Stomach (tissue), 9 donors: Measurements from ENCODE around the gene CMTM2. TPM values are rescaled to one million over a fixed set of nuclear protein-coding genes. Genes with fewer than 3 reads are reported as not detected.

Source experiments
- DNase-seq, 2 donors: peaks; one replicate each; pipeline versions ENCODE4 v3.0.0 to v3.0.0-alpha.2; 2013 to 2019
- H3K27ac ChIP-seq, 5 donors: fragments of 200-600 bp in 4 of 5; sonication (generic) in 4 of 5; one replicate each; pipeline ENCODE4 v1.5.1; 2013 to 2019; ENCODE audit warnings: mild to moderate bottlenecking in 1 of 5, moderate library complexity in 1 of 5
- H3K27me3 ChIP-seq, 3 donors: fragments of 200-600 bp; sonication (generic); one replicate each; pipeline ENCODE4 v1.5.1; 2017 to 2019; ENCODE audit warnings: mixed run types in 1 of 3
- H3K36me3 ChIP-seq, 4 donors: fragments of 200-600 bp; sonication (generic); 1 replicate in 3 of 4; 2 replicates in 1 of 4; pipeline ENCODE4 v1.5.1; 2016 to 2019
- H3K4me1 ChIP-seq, 4 donors: fragments of 200-600 bp; sonication (generic); one replicate each; pipeline ENCODE4 v1.5.1; 2016 to 2019
- H3K4me3 ChIP-seq, 4 donors: fragments of 200-600 bp; sonication (generic) in 3 of 4; one replicate each; pipeline ENCODE4 v1.5.1; 2016 to 2019; ENCODE audit warnings: mild to moderate bottlenecking in 1 of 4
- H3K9me3 ChIP-seq, 4 donors: fragments of 200-600 bp; sonication (generic); one replicate each; pipeline ENCODE4 v1.5.1; 2016 to 2019
- EP300 ChIP-seq: sonication (generic); formaldehyde crosslinking; IDR thresholded peaks from one replicate; pipeline ENCODE4 v1.6.1; 2017; ENCODE audit warnings: antibody characterized with exemption
- POLR2A ChIP-seq, 4 donors: fragments of 450-650 bp; IDR thresholded peaks; one replicate each; pipeline ENCODE4 v1.6.1; 2016; ENCODE audit warnings: antibody characterized with exemption in 4 of 4, control low read depth in 2 of 4, mild to moderate bottlenecking in 1 of 4, moderate library complexity in 1 of 4
- POLR2AphosphoS5 ChIP-seq, 3 donors: sonication (generic); formaldehyde crosslinking; IDR thresholded peaks; one replicate each; pipeline ENCODE4 v1.6.1; 2016; ENCODE audit warnings: antibody characterized with exemption in 3 of 3
- WGBS, 5 donors: extraction: QIAGEN DNeasy Blood & Tissue Kit in 3 of 5; methylation state at CpG; one replicate each; pipeline versions ENCODE4 v1.1.5 to v1.1.7; 2013 to 2018; 5-methylcytosine and 5-hydroxymethylcytosine counted together
- intact Hi-C: fragments of 100-400 bp; cut with DNase I; formaldehyde crosslinking; loops from one replicate; pipeline ENCODE4 v1.15.1; 2023; ENCODE audit warnings: low total_unique reads
- polyA plus RNA-seq, 3 donors: library from polyadenylated mRNA; stranded (reverse); fragments of 200-250 nt; gene quantifications; one replicate each; pipeline ENCODE4 v1.2.3, GENCODE V29; 2013
- small RNA-seq, 4 donors: library from RNA; depleted of rRNA; stranded (forward); fragments of <200 nt; gene quantifications; one replicate each; pipeline ENCODE3, GENCODE V24; 2016
- total RNA-seq, 5 donors: library from RNA; depleted of rRNA; stranded (reverse); fragments of >200 nt; gene quantifications; one replicate each; pipeline versions ENCODE4 v1.1.0 to v1.2.3, GENCODE V29; 2014 to 2016
- TF ChIP-seq, protein P1 (sequence below), 7 experiments: fragments of 450-650 bp in 4 of 7; fragments of 200-600 bp in 3 of 7; sonication (generic) in 3 of 7; IDR thresholded peaks; one replicate each; pipeline ENCODE4 v1.5.1; 2016 to 2019; ENCODE audit warnings: antibody characterized with exemption in 7 of 7, control low read depth in 2 of 7, mild to moderate bottlenecking in 1 of 7
- donor health status: healthy with polysubstance abuse.
- donor health status: Bipolar disorder and iron deficiency.
- donor health status: healthy.

CMTM2 gene
- total and polyA plus RNA-seq, 8 donors = 0.48 to 0.50 TPM; not detected in 6

DNA sequence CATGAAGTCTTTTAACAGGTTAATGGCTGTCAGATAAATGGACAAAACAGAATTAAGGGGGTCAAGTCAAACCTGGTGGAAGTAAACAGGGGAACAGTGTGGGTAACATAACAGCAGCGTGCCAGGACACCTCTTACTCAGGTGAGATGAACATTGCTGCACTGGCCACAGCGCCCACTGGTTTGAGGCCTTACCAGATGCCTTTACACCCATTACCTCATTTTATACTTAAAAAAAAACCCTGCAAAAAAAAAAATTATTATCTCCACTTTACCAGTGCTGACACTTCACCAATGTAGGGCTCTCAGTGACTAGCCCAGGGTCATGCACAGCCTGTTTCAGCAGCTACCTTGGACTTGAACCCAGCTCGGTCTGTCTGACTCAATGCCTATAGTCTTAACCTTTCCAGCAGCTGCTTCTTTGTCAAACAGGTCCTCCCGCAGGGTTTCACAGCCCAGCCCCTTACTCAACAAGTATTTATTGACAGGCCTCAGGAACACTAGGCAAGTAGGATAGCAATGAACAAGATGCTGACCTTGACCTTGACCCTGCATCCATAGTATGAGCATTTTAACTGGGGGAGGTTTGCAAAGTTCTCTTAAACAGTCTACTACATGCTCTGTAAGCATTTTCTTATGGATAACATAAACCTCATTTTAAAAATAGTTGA, 55.4 kb downstream of the CMTM2 start:
- Histone ChIP-seq H3K4me3 (no peak overlapping the region), H3K27me3 (no peaks in the 10 kb centered on the region), H3K27ac (no peak overlapping the region), H3K36me3 (peaks cover 0 to 17% (median 5%) of the 10 kb centered on the region in 4 donors), H3K9me3 (no peaks in the 10 kb centered on the region), H3K4me1 (peaks cover 7 to 32% (median 14%) of the 10 kb centered on the region in 4 donors)
- TF ChIP-seq POLR2A (IDR thresholded peaks at IDR 0.05) = no peak
- no peak for TF ChIP-seq EP300
- TF ChIP-seq, protein P1, sequence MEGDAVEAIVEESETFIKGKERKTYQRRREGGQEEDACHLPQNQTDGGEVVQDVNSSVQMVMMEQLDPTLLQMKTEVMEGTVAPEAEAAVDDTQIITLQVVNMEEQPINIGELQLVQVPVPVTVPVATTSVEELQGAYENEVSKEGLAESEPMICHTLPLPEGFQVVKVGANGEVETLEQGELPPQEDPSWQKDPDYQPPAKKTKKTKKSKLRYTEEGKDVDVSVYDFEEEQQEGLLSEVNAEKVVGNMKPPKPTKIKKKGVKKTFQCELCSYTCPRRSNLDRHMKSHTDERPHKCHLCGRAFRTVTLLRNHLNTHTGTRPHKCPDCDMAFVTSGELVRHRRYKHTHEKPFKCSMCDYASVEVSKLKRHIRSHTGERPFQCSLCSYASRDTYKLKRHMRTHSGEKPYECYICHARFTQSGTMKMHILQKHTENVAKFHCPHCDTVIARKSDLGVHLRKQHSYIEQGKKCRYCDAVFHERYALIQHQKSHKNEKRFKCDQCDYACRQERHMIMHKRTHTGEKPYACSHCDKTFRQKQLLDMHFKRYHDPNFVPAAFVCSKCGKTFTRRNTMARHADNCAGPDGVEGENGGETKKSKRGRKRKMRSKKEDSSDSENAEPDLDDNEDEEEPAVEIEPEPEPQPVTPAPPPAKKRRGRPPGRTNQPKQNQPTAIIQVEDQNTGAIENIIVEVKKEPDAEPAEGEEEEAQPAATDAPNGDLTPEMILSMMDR (IDR thresholded peaks at IDR 0.05) = no peak
- TF ChIP-seq POLR2AphosphoS5 (IDR thresholded peaks at IDR 0.05) = no peak
- 83 to 96% (median 91%) methylated on average over 4 of the region's 4 CpGs for WGBS, 5 donors
- intact Hi-C loops = no loop called here
- DNase-seq = no peak

DNA sequence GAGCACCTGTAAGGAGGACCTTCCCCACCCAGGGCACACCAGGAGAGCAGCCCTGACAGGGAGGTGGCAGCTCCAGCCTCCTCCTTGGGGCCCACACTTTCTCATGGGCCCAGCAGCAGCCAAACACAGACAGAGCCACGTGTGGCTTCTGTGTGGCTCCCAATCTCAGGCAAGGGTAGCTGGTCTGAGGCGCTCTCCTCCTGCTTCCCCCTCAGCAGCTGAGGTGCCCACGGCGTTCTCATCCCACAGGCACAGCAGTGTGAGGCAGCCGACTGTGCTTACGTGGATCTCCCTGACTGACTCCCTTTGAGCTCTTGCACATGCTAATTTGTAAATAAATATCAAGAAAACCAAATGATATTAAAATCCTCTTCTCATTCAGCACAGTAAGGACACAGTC, 56.1 kb downstream of the CMTM2 start:
- DNase-seq = no peak
- peaks cover 0 to 14% (median 5%) of the 10 kb centered on the region in 4 donors for H3K36me3 ChIP-seq
- H3K4me1 ChIP-seq = peaks cover 7 to 39% (median 14%) of the 10 kb centered on the region in 4 donors
- intact Hi-C loops = no loop called here
- TF ChIP-seq POLR2A (IDR thresholded peaks at IDR 0.05) (no peak), POLR2AphosphoS5 (IDR thresholded peaks at IDR 0.05) (no peak)
- TF ChIP-seq, protein P1 (IDR thresholded peaks at IDR 0.05) = no peak
- no peak overlapping the region for H3K4me3 ChIP-seq
- no peaks in the 10 kb centered on the region for H3K9me3 ChIP-seq
- no peaks in the 10 kb centered on the region for H3K27me3 ChIP-seq
- 78 to 85% (median 82%) methylated on average over 6 of the region's 6 CpGs for WGBS, 5 donors
- peak overlapping the region in 1 of 5 donors; percentile 1 for H3K27ac ChIP-seq

DNA sequence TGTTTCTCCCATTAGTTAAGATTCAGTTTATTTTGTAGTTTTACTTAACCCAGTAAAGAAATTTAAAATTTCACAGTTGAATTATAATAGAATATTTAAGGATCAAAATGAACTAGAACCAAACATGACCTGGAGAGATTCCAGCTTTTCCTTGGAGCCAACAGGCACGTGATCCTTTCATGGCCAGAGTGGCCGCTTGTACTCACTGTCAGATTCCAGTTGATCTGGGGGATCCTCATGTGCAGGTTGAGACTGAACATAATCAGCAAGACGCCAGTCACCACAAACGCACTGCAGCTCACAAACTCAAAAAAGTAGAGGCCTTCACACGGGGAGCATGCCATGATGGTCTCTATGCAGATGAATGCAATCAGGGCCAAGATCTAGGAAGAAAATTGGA, 56.9 kb downstream of the CMTM2 start:
- H3K27ac ChIP-seq = no peak overlapping the region
- intact Hi-C loops = no loop called here
- no peak for TF ChIP-seq POLR2AphosphoS5 (IDR thresholded peaks at IDR 0.05)
- TF ChIP-seq, protein P1 (IDR thresholded peaks at IDR 0.05) = no peak
- no peak for TF ChIP-seq EP300
- TF ChIP-seq POLR2A (IDR thresholded peaks at IDR 0.05) = no peak
- no peaks in the 10 kb centered on the region for H3K9me3 ChIP-seq
- no peak for DNase-seq
- H3K4me3 ChIP-seq = no peak overlapping the region
- no peaks in the 10 kb centered on the region for H3K27me3 ChIP-seq
- 59 to 78% (median 69%) methylated on average over 5 of the region's 5 CpGs for WGBS, 5 donors
- peaks cover 0 to 14% (median 5%) of the 10 kb centered on the region in 4 donors for H3K36me3 ChIP-seq
- H3K4me1 ChIP-seq = peaks cover 7 to 47% (median 19%) of the 10 kb centered on the region in 4 donors

DNA sequence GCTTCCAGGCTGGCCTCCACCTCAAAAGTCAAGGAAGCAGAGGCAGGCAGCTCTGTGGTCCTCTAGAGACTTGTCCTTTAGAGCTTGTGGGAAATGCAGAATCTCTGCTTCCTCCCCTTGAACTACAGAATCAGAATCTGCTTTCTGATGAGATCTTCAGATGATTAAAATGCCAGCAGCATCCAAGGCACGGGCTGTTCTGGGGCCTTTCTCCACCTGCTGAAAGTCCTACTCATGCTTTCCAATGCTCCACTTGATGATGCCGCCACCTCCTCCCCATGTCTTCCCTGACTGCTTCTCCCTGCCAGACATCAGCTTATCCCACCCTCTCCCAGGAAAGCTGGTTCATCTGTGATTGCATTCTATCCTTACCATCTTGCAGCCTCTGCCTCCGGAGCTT, 58.5 kb downstream of the CMTM2 start:
- peaks cover 0 to 49% (median 17%) of the 10 kb centered on the region in 4 donors for H3K4me1 ChIP-seq
- WGBS, 5 donors = 89 to 93% (median 91%) methylated on average over 3 of the region's 3 CpGs

More for the DNA sequence above, 58.5 kb downstream of the CMTM2 start:
- Histone ChIP-seq H3K27me3 (no peaks in the 10 kb centered on the region), H3K4me3 (no peak overlapping the region), H3K36me3 (peaks cover 0 to 14% (median 5%) of the 10 kb centered on the region in 4 donors), H3K27ac (no peak overlapping the region), H3K9me3 (no peaks in the 10 kb centered on the region)
- TF ChIP-seq POLR2AphosphoS5 (IDR thresholded peaks at IDR 0.05) = no peak
- no peak for TF ChIP-seq EP300
- TF ChIP-seq, protein P1 (IDR thresholded peaks at IDR 0.05) = no peak
- no peak for TF ChIP-seq POLR2A (IDR thresholded peaks at IDR 0.05)
- intact Hi-C loops = no loop called here
- DNase-seq = no peak

Small RNAs within 50 kb of the gene (small RNA-seq; reads per million reads assigned to genes)
- gene CKLF-CMTM1 = 0 reads per million in 4 donors

Other genes starting within 250 kb of the CMTM2 start
- gene CDH5, start 212.8 kb upstream of the CMTM2 start, total RNA-seq = 10 to 100 TPM in 4 of 5 donors, 1 to 10 TPM in 1; 9.0 to 46.9 (median 26.3) TPM
- 1 to 10 TPM; 2.4 to 6.0 (median 4.0) TPM for gene CDH5, start 212.8 kb upstream of the CMTM2 start, polyA plus RNA-seq
- gene BEAN1, start 152.2 kb upstream of the CMTM2 start, total RNA-seq = under 1 TPM in 1 of 5 donors, not detected in 4; 0.55 TPM
- gene BEAN1, start 152.2 kb upstream of the CMTM2 start, polyA plus RNA-seq = 1 to 10 TPM in 1 of 3 donors, under 1 TPM in 1, not detected in 1; 0.40 to 3.7 TPM
- gene TK2, start 29.3 kb upstream of the CMTM2 start, total RNA-seq = 10 to 100 TPM; 10.7 to 25.0 (median 22.0) TPM
- 10 to 100 TPM in 2 of 3 donors, 1 to 10 TPM in 1; 9.8 to 15.4 (median 14.4) TPM for gene TK2, start 29.3 kb upstream of the CMTM2 start, polyA plus RNA-seq
- gene CKLF, start 26.9 kb upstream of the CMTM2 start, total RNA-seq = 10 to 100 TPM in 3 of 5 donors, 1 to 10 TPM in 1, not detected in 1; 4.1 to 35.7 (median 18.4) TPM
- gene CKLF, start 26.9 kb upstream of the CMTM2 start, polyA plus RNA-seq = 10 to 100 TPM; 21.8 to 35.1 (median 30.5) TPM
- gene CMTM1, start 13.0 kb upstream of the CMTM2 start, total RNA-seq = not detected
- under 1 TPM in 1 of 3 donors, not detected in 2; 0.28 TPM for gene CMTM1, start 13.0 kb upstream of the CMTM2 start, polyA plus RNA-seq
- gene CMTM3, start 25.2 kb downstream of the CMTM2 start, total RNA-seq = 10 to 100 TPM in 1 of 5 donors, 1 to 10 TPM in 1, under 1 TPM in 1, not detected in 2; 0.87 to 10.3 (median 6.5) TPM
- gene CMTM3, start 25.2 kb downstream of the CMTM2 start, polyA plus RNA-seq = 10 to 100 TPM in 2 of 3 donors, 1 to 10 TPM in 1; 6.7 to 12.2 (median 11.9) TPM
- 100 to 1,000 TPM in 3 of 5 donors, 10 to 100 TPM in 2; 10.5 to 244 (median 127) TPM for gene CMTM4, start 117.3 kb downstream of the CMTM2 start, total RNA-seq
- gene CMTM4, start 117.3 kb downstream of the CMTM2 start, polyA plus RNA-seq = 10 to 100 TPM; 15.1 to 38.2 (median 24.1) TPM
- gene DYNC1LI2, start 172.1 kb downstream of the CMTM2 start, total RNA-seq = 100 to 1,000 TPM in 4 of 5 donors, 10 to 100 TPM in 1; 53.1 to 264 (median 211) TPM
- 10 to 100 TPM; 34.5 to 67.4 (median 51.6) TPM for gene DYNC1LI2, start 172.1 kb downstream of the CMTM2 start, polyA plus RNA-seq
- gene TERB1, start 222.1 kb downstream of the CMTM2 start, total RNA-seq = not detected
- not detected for gene TERB1, start 222.1 kb downstream of the CMTM2 start, polyA plus RNA-seq